Upper lobe of left lung (tissue), 4 donors: ENCODE data around the gene DHX15.

Source experiments
- CTCF ChIP-seq, 6 experiments: fragments of 450-650 bp in 4 of 6; fragments of 200-600 bp in 2 of 6; sonication (generic) in 2 of 6; IDR thresholded peaks; one replicate each; pipeline ENCODE4 v1.5.1; 2016 to 2019; ENCODE audit warnings: antibody characterized with exemption in 6 of 6
- EP300 ChIP-seq, 4 donors: sonication (generic); formaldehyde crosslinking; IDR thresholded peaks; one replicate each; pipeline ENCODE4 v1.5.1; 2017; ENCODE audit warnings: antibody characterized with exemption in 4 of 4, control low read depth in 2 of 4
- POLR2A ChIP-seq, 4 donors: fragments of 450-650 bp; IDR thresholded peaks; one replicate each; pipeline ENCODE4 v1.5.1; 2016 to 2017; ENCODE audit warnings: antibody characterized with exemption in 4 of 4, mild to moderate bottlenecking in 2 of 4
- POLR2AphosphoS5 ChIP-seq, 2 donors: sonication (generic); formaldehyde crosslinking; IDR thresholded peaks; one replicate each; pipeline ENCODE4 v1.5.1; 2017; ENCODE audit warnings: antibody characterized with exemption in 2 of 2

- TF ChIP-seq CTCF (IDR thresholded peaks at IDR 0.05) (no peak), POLR2AphosphoS5 (IDR thresholded peaks at IDR 0.05) (no peak), EP300 (IDR thresholded peaks at IDR 0.05) (no peak), POLR2A (IDR thresholded peaks at IDR 0.05) (no peak)
Measured at GRCh38 chr4:24569662-24570061, 14.7 kb downstream of the DHX15 start.
